Measurements from ENCODE around the gene GALNT17.

DNA sequence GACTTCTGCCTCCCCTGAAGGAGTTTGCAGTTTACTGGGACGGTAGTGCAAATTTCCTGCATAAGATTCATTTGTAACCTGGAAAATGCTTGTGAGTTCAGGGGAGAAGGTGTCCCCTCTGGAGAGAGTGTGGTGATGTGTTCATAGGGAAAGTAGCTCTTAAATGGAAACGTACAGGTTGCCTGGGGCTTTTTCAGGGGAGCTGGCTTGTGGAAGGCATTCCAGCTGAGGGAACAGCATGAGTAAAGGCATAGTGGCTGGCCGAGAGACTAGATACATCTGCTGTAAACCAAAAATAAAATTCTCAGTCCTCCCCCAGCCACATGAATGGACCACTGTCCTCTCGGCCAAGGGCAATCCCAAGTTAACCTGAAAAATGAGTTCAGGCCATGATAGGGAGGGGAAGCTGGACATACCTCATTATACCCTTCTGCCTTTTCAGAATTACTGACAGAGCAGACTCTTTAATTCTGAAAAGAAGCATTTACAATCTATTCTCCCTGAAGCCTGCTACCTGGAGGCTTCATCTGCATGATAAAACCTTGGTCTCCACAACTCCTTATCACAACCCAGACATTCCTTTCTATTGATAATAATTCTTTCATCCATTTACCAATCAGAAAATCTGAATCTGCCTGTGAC, 123.7 kb downstream of the GALNT17 start:
- TF ChIP-seq REST (IDR thresholded peaks at IDR 0.05; ENCODE audit: borderline replicate concordance) (no peak), EP300 (conservative IDR thresholded peaks at IDR 0.05; ENCODE audit: poor library complexity, severe bottlenecking) (no peak), CTCF (IDR thresholded peaks at IDR 0.05; ENCODE audit: poor library complexity, severe bottlenecking) (no peak), EZH2 (IDR thresholded peaks at IDR 0.05; ENCODE audit: borderline replicate concordance, insufficient read depth, low read length, poor library complexity, severe bottlenecking) (no peak), POLR2AphosphoS5 (IDR thresholded peaks at IDR 0.05) (no peak), RAD21 (conservative IDR thresholded peaks at IDR 0.05) (no peak), TAF1 (IDR thresholded peaks at IDR 0.05; ENCODE audit: low read depth) (no peak), SMC3 (conservative IDR thresholded peaks at IDR 0.05; ENCODE audit: poor library complexity) (no peak)

Measured in neural cell (in vitro differentiated cells).